ENCODE data around the gene RPN1. TPM values are rescaled to one million over a fixed set of nuclear protein-coding genes. Genes with fewer than 3 reads are reported as not detected.
"Not testable (repeated sequence)": the region's sequence is repeated elsewhere in the genome, so short reads cannot be mapped to it uniquely, and the experiment has no call there.

Gene RPN1
- total and polyA plus RNA-seq, 2 donors (not counting 1 experiment from before 2014, with no cell fraction given), result 40.4 to 80.6 TPM

DNA sequence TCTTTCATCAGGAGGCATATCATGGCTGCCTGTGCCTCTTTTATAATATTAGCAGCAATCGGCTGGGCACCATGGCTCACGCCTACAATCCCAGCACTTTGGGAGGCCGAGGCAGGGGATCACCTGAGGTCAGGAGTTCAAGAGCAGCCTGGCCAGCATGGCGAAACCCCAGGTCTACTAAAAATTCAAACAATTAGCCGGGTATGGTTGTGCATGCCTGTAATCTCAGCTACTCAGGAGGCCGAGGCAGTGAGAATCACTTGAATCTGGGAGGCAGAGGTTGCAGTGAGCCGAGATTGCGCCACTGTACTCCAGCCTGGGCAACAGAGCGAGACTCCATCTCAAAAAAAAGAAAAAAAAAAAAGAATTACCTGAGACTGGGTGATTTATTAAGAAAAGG lies 64.2 kb downstream of the RPN1 start:
- H3K27ac ChIP-seq (ENCODE audit: low read length in 2 of 2); H3K4me2 ChIP-seq (replicated peaks; ENCODE audit: low read depth, low read length, poor library complexity, severe bottlenecking); H3K4me3 ChIP-seq (ENCODE audit: control extremely low read depth in 1 of 5, extremely low read depth in 1 of 5, insufficient read depth in 1 of 5, low read depth in 2 of 5, low read length in 4 of 5); H3K9me3 Mint-ChIP-seq (ENCODE audit: insufficient read depth); H3K36me3 ChIP-seq (replicated peaks in 1 of 2; ENCODE audit: control extremely low read depth in 1 of 2, control insufficient read depth in 1 of 2, extremely low read depth in 1 of 2, insufficient read depth in 2 of 2, low read length in 1 of 2); H3K4me1 Mint-ChIP-seq; H3K9me3 ChIP-seq (ENCODE audit: control extremely low read depth in 1 of 3, control insufficient read depth in 2 of 3, insufficient read depth in 1 of 3, low read length in 2 of 3); H3K27ac Mint-ChIP-seq; H3K79me2 ChIP-seq (ENCODE audit: control insufficient read depth, insufficient read depth, low read length); POLR2A ChIA-PET; DNase-seq; ATAC-seq (ENCODE audit: low read depth); H3K4me1 ChIP-seq (ENCODE audit: control insufficient read depth in 2 of 2, insufficient read depth in 2 of 2, low read length in 2 of 2); intact Hi-C loops (cut with micrococcal nuclease); H3K4me3 Mint-ChIP-seq; H3K9ac ChIP-seq (ENCODE audit: low read length); H3K27me3 ChIP-seq (replicated peaks in 1 of 4; ENCODE audit: control extremely low read depth in 1 of 4, control insufficient read depth in 3 of 4, insufficient read depth in 4 of 4, low read length in 3 of 4); H4K20me1 ChIP-seq (ENCODE audit: control insufficient read depth, insufficient read depth, low read length, poor library complexity, severe bottlenecking); H2AFZ ChIP-seq (ENCODE audit: insufficient read depth, low read depth, low read length, poor library complexity, severe bottlenecking): not testable (repeated sequence)
- CTCF ChIA-PET, result interaction anchor here (0.7 kb wide), 1 partner anchor 1226 kb away, joined by 3 read pairs; no protein-coding TSS in a partner anchor
- H3K27me3 Mint-ChIP-seq, result peaks cover 13% of the 10 kb centered on the region
- WGBS (ENCODE audit: insufficient coverage), result 98% methylated on average over 5 of the region's 9 CpGs

DNA sequence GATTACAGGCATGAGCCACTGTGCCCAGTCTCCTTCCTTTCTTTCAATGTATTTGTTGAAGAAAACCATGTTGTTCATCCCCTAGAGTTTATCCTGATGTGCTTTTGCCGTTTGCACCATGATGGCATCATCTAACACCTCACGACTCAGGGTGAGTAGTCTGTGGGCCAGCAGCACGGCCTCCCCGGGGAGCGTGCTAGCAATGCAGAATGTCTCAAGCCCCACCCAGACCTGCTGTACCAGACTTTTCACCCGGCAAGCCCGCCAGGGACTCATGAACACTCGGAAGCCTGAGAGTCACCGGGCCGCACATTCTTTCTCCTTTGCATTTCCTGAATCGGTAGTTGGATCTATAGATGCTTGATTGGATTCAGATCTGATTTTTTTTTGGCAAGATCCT lies 64.6 kb downstream of the RPN1 start:
- Mint-ChIP-seq H3K4me3 (no peak overlapping the region), H3K4me1 (no peaks in the 10 kb centered on the region), H3K27me3 (peaks cover 13% of the 10 kb centered on the region), H3K27ac (no peak overlapping the region), H3K9me3 (ENCODE audit: insufficient read depth) (peaks cover 3% of the 10 kb centered on the region)
- Histone ChIP-seq H3K4me3 (ENCODE audit: control extremely low read depth in 1 of 5, extremely low read depth in 1 of 5, insufficient read depth in 1 of 5, low read depth in 2 of 5, low read length in 4 of 5) (no peak overlapping the region), H3K27ac (ENCODE audit: low read length in 2 of 2) (no peak overlapping the region), H4K20me1 (ENCODE audit: control insufficient read depth, insufficient read depth, low read length, poor library complexity, severe bottlenecking) (no peaks in the 10 kb centered on the region), H3K9me3 (ENCODE audit: control extremely low read depth in 1 of 3, control insufficient read depth in 2 of 3, insufficient read depth in 1 of 3, low read length in 2 of 3) (peaks cover 0 to 4% (median 0%) of the 10 kb centered on the region in 3 donors), H3K9ac (ENCODE audit: low read length) (no peak overlapping the region), H3K36me3 (replicated peaks in 1 of 2; ENCODE audit: control extremely low read depth in 1 of 2, control insufficient read depth in 1 of 2, extremely low read depth in 1 of 2, insufficient read depth in 2 of 2, low read length in 1 of 2) (no peaks in the 10 kb centered on the region), H3K27me3 (replicated peaks in 1 of 4; ENCODE audit: control extremely low read depth in 1 of 4, control insufficient read depth in 3 of 4, insufficient read depth in 4 of 4, low read length in 3 of 4) (peaks cover 0 to 6% (median 0%) of the 10 kb centered on the region in 4 experiments), H3K4me2 (replicated peaks; ENCODE audit: low read depth, low read length, poor library complexity, severe bottlenecking) (no peak overlapping the region), H3K79me2 (ENCODE audit: control insufficient read depth, insufficient read depth, low read length) (no peaks in the 10 kb centered on the region), H3K4me1 (ENCODE audit: control insufficient read depth in 2 of 2, insufficient read depth in 2 of 2, low read length in 2 of 2) (peaks cover 0 to 4% of the 10 kb centered on the region in 2 donors), H2AFZ (ENCODE audit: insufficient read depth, low read depth, low read length, poor library complexity, severe bottlenecking) (no peak overlapping the region)
- TF ChIP-seq, protein P1, sequence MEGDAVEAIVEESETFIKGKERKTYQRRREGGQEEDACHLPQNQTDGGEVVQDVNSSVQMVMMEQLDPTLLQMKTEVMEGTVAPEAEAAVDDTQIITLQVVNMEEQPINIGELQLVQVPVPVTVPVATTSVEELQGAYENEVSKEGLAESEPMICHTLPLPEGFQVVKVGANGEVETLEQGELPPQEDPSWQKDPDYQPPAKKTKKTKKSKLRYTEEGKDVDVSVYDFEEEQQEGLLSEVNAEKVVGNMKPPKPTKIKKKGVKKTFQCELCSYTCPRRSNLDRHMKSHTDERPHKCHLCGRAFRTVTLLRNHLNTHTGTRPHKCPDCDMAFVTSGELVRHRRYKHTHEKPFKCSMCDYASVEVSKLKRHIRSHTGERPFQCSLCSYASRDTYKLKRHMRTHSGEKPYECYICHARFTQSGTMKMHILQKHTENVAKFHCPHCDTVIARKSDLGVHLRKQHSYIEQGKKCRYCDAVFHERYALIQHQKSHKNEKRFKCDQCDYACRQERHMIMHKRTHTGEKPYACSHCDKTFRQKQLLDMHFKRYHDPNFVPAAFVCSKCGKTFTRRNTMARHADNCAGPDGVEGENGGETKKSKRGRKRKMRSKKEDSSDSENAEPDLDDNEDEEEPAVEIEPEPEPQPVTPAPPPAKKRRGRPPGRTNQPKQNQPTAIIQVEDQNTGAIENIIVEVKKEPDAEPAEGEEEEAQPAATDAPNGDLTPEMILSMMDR (IDR thresholded peaks at IDR 0.05), result no peak
- TF ChIP-seq EZH2 (IDR thresholded peaks at IDR 0.05; ENCODE audit: borderline replicate concordance, insufficient read depth, low read depth, low read length, poor library complexity, severe bottlenecking), result no peak
- CTCF ChIA-PET, result no interaction called here
- DNase-seq, result no peak
- POLR2A ChIA-PET, result interaction anchor here (0.6 kb wide), 1 partner anchor 9 kb away, joined by 4 read pairs; no protein-coding TSS in a partner anchor
- WGBS (ENCODE audit: insufficient coverage), result 96% methylated on average over 11 of the region's 11 CpGs
- intact Hi-C loops (cut with micrococcal nuclease), result no loop called here
- ATAC-seq (ENCODE audit: low read depth), result no peak

All from B cell (primary cell).